ENCODE results near the gene OR6Y1.
A peak's percentile ranks its signal among the peaks of the same experiment; 100 is the strongest.

OR6Y1 gene

GRCh38 chr1:158506369-158506987, 47.7 kb downstream of the OR6Y1 start:
- DNase-seq (ENCODE audit: low spot score) = no peak

GRCh38 chr1:158496374-158496773, 57.8 kb downstream of the OR6Y1 start:
- DNase-seq (ENCODE audit: low spot score) = peak; percentile 45

- DNase-seq (ENCODE audit: low spot score) = no peak
Observed at GRCh38 chr1:158494796-158495195, 59.4 kb downstream of the OR6Y1 start.

Measured in Ammon's horn (tissue), 1 donor.